D341Med (cell line): ENCODE results near the gene WDR45.
"Not testable (repeated sequence)": the region's sequence is repeated elsewhere in the genome, so short reads cannot be mapped to it uniquely, and the experiment has no call there.

Experiments used
- DNase-seq: peaks from one replicate; pipeline ENCODE4 v3.0.0; 2012; ENCODE audit warnings: low spot score

The WDR45 gene

DNA sequence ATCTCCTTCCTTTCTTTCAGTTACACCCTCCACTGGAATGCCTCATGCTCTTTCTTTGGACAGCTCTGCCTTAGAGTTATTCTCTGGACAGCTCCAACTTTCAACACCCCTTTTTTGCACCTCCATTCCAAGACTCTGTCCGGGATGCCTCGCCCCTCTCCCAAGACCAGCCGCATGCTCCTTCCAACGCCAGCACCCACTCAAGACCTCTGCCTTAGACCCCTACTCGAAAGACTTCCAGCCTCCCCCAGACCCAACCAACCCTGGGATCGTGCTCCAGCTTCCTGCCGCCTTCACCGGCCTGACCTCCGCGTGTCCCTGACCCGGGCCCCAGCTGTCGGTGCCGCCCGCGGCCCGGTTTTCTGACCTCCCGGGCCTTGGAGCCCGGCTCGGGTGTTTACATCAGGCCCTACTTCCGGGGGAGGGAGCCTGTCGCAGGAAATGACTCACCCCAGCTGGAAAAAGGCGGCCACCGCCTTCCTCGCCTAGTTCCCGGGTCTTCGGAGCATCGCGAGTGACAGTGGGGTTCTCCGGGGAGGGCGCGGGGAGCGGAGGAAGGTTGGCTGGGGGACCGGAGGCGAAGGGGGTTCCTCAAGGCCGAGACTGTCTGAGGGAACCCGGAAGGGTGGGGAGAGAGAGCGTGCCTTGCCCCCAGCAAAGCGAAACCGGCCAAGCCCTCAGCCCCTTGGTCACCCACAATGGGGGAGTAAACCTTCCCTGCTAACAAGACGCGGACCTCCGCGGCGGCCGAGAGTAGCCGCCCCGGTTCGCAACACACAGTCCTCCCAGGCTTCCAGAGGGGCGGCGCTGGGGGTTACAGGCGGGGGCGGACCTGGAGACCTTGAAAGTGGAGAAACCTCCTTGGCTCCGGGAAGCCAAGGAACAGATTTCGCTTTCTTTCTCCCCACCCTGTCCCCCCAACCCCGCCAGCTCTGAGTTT lies at the start of gene WDR45:
TSS of gene WDR45 (minus strand) at position 399 of the 940 bp plus-strand sequence. CDS start 1,792 bp downstream, outside the sequence.
- peak; percentile 81 for DNase-seq

DNA sequence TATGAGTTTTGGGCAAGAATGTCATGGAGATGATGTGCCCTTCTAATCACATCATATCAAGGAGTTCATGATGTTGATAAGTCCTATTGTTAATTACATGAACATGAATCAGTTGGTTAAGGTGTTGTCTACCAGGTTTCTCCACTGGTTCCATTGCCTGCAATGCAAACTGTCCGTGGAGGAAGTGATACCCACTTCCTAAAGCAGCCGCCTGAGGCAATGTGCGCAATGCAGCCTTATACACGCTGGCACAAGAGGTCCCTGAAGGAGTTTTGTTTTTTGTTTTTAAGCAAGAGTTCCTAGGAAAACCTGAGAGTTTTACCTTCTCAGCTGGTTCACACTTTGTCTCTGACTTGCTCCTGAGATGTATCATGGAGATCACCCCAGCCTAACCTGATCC lies 49.7 kb upstream of the WDR45 start:
- DNase-seq: no peak

DNA sequence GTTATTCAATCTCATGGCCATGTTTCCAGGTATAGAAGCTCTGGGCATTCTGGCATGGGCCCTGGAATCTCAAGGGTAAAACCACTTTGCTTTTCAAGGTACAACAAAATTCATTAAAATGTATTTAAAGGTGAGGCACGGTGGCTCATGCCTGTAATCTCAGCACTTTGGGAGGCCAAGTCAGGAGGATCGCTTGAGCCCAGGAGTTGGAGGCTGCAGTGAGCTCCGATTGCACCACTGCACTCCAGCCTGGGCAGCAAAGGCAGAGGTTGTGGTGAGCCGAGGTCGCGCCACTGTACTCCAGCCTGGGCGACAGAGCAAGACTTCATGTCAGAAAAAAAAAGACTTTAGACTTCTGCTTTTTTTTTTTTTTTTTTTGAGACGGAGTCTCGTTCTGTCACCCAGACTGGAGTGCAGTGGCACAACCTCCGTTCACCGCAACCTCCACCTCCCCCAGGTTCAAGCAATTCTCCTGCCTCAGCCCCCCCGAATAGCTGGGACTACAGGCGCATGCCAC lies 48.1 kb upstream of the WDR45 start:
- DNase-seq: not testable (repeated sequence)

DNA sequence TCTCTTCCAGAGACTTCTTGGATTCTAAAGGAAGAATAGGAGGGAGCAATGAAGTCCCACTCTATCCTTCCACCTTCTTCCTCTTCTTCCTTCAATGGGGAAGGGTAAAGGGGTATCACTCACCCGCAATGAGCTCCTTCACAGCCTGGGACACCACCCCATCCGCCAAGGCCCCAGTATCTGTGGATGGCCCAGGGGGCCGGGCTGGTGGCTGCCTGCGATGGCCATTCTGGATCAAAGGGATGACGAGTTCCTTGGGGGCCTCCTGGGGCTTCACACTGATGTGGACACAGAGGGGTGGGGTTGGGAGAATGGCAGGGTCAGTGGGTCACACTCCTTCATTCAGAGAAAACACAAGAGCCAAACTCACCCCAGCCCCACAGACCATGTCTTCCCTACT lies 42.8 kb upstream of the WDR45 start:
- DNase-seq: no peak

DNA sequence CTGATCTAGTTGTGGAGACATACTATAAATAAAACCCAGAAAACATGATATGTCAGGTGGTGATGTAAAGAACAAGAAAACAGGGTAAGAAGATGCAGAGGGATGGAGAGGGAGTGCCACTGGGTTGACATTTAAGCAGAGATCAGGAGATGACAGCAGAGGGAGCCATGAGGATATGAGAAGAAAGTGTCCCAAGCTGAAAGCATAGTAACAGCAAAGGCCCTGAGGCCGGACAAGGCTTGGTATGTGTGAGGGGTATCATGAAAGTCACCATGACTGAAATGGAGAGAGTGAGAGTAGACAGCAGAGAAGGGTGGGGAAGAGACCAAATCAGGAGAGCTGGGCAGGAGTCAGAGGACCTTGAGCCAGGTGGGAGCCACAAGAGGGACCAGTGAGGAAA lies 40.4 kb upstream of the WDR45 start:
- no peak for DNase-seq

DNA sequence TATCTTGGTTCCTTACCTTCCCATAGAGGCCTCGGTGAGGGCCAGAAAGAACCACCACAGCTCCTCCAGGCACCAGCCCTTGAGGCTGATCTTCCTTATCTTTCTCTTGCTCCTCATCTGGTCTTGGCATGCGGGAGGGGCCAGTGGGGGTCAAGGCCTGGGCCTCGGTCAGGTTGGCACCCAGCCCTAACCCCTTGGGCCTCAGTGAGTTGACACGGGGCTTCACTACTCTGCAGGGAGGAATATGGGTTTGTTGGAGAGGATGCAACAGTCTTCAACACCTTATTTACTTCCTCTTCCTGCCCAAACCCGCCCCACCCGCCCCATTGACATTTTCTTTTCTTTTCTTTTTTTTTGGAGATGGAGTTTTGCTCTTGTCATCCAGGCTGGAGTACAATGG lies 37.9 kb upstream of the WDR45 start:
- DNase-seq: no peak

DNA sequence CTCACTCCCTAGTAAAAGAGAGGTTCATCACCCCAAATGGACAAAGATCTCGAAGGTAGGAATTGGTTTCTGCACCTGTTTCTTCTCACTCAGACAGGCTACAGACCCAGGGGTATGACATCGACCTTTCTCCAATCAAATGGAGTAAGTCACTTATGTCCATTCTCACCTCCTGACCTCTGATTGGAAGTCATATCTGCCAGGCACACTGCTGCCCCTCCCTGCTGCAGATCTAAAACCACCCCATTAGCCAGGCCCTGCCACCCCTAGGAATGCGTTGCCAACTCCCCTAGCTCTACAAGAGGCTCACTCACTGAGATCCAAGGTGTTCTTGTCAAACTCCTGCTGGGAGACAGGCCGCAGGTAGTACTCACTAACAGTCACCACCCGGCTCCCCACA lies 37.0 kb upstream of the WDR45 start:
- no peak for DNase-seq

DNA sequence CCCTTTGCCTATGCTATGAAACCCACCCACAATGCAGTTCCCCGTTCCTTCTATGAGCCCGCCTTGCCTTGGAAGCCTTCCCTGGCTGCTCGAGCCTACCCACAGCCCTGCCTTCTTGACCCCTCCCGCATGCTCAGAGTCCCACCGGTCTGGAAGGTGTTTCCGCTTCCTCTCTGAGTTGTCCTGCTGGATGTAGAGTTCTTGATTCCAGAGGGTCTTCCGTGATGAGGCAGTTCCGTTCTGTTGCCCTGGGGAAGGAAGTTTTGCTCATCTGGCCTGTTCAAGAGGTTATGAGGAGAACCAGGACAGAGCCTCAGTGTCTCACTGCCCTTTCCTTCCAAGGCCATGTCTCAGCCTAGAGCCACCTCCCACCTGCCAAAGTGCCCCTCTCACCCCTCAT lies 36.4 kb upstream of the WDR45 start:
- no peak for DNase-seq

DNA sequence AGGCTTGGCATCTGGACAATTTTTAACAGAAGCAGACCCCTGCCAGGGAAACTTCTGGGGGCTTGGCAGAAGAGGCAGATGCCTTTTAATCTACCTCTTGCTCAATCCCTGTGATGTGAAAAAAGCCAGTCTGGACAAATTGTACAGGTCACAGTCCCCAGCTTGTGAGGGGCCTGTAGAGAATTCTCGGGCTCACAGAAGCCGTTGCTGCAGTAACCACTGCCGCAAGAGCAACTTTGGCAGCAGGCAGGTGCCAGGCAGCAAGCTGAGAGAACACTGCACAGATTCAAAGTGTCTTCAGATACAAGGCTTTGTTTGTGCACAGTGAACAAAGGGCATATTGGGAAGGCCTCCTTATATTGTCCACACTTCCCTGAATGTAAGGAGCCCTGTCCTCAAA lies 32.1 kb upstream of the WDR45 start:
- no peak for DNase-seq

DNA sequence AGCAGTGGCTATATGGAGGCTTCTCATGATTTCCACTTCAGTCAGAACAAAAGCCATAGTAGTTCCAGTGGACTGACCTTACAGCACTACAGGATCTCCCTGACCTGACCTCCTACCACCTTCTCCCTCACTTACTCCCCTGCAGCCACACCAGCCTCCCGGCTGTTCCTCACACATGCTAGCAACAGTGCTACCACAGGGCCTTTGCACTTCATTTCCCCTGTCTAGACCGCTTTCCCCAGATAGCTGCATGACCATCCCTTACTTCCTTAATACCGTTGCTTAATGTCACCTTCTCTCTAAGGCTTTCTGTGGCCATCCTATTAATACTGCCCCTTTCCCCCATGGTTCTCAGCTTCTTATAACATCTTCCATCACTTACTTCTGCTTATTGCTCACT lies 30.7 kb upstream of the WDR45 start:
- DNase-seq: no peak

DNA sequence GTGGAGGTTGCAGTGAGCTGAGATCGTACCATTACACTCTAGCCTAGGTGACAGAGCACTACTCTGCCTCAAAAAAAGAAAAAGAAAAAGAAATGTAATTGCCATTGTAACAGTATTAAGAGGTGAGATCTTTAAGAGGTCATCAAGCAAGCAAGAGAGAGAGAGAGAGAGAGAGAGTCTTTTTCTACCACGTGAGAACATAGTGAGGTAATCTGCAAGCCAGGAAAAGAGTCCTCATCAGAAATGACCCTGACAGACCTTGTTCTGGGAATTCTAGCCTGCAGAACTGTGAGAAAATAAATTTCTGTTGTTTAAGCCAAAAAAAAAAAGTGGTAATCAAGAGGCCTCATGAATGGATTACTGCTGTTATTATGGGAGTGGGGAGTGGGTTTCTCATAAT lies 29.0 kb upstream of the WDR45 start:
- DNase-seq: no peak

DNA sequence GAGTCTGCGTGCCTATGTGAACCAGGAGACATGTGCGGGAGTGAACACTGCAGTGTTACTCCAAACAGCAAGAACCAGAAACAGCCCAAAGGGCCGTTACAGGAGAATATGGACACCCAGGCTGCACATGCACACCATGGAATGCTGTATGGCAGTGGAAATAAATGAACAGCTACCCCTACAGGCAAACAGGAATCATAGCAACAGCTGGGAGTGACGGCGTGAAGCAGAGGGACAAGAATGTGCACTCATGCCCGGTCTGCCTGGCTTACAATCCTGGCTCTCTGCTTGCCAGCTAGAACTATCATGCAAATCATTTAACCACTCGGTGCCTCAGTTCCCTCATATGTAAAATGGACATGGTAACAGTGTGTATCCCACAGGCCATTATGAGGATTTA lies 27.2 kb upstream of the WDR45 start:
- peak; percentile 63 for DNase-seq

DNA sequence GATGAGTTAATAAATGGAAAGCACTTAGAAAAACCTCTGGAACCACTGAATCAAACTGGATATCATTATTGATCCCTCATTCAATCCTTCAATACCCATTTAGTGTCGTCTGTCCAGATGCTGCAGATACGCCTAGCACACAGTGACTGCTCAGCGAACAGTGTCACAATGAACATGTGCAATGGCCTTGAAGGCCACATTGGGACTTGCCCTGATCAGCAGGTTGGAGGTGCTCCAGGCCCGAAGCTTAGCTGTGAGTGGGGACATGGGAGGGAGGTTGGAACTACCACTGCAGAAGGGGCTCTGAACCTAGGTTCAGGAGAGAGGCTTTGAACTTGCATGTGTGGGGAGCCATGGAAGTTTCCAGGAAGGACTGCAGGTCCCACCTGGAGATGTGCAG lies 26.6 kb upstream of the WDR45 start:
- DNase-seq: no peak

DNA sequence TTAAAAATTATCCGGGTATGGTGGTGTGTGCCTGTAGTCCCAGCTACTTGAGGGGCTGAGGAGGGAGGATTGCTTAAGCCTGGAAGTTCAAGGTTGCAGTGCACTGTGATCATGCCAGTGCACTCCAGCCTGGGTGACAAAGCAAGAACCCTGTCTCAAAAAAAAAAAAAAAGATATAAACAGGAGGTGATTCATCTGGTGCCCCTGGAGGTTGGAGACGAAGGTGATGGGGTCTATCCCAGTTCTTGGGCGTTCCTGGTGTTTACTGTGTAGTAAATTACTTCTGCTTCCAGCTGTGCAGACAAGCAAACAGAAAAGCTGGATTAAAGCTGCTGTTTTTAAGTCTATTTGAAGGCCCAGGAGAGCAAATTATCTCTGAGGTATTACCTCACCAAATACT lies 23.9 kb upstream of the WDR45 start:
- no peak for DNase-seq

DNA sequence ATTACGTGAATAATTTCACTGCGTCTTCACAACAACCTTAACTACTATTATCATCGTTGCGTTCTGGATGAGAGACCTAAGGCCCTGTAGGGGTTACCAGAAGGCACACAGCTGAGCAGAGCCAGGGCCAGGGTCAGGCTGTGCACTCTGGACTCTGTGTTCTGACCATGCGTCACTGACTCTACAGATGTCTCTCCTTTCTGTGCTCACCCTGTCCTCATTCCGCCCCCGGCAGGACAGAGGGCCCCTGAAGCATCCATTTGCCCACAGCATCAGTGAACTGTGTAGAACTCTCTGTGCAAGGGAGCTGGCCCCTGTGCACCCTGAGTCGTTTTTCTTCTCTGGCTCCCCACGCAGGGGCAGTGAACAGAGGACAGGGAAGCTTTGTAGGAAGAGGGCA lies 22.5 kb upstream of the WDR45 start:
- DNase-seq: no peak

DNA sequence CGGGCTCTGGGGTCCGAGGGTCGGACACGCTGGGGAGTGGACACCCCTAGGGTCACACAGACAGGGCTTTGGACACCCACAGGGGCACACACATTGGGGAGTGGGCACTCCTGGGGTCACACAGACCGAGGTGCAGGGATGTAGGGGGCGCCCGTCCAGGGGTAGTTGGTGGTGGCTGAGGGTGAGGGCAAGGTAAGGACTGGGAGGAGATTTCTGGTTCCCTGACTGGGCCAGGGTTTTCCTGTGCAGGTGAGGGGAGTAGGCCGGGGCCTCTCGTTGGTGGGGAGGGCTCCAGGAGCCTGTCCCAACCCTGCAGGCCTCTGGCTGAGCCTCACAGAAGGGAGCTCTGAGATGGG lies 21.9 kb upstream of the WDR45 start:
- peak; percentile 24 for DNase-seq

DNA sequence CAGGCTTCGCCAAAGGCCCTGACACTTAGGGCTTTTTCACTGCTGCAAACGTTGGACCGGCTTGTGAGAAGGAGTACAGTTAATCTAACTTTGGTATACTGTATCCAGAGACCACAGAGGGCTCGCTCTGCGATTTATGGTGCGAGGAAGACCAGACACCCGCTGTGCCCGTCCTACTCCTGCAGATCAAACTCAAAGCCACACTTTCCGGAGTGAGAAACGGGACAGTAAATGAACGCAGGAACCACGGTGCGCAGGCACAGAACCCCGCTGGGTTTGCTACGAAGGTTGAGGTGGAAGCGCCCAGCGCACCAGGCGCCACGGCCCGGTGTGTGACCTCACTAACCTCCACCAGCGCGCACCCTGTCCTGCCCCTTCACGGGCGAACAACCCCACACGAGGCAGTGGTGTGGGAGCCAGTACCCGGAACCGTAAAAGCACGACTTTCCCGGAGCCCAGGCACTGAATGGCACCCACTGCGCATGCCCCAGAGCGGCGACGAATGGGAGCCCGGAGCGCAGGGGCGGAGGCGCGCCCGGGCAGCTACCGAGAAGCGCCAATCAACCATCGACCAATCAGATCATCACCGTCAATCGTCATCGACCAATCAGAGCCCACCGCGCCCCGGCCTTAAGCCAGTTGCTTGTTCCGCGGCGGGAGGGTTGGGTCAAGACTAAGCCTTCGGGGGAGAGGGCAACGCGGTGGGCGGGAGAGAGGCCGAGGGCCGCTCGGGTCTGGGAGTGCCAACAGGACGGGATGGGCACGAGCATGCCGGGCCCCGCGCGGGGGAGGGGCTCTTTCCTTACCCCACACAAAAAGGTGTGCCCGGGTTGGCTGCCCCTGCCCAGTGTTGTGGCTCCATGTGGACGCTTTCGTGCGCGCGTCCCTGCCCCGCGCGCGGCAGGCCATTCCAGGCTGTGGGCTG lies 21.3 kb upstream of the WDR45 start:
- peak; percentile 98 for DNase-seq

DNA sequence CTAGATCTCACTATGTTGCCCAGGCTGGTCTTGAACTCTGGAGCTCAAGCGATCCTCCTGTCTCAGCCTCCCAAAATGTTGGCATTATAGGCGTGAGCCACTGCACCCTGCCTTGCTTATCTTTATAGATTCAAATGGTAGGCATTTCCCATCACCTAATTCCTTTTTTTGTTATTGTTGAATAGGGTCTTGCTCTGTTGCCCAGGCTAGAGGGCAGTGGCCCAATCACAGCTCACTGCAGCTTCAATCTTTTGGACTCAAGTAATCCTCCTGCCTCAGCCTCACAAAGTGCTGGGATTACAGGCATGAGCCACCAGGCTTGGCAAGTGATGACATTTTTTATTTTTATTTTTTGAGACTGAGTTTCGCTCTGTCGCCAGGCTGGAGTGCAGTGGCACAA lies 16.7 kb upstream of the WDR45 start:
- DNase-seq: no peak

DNA sequence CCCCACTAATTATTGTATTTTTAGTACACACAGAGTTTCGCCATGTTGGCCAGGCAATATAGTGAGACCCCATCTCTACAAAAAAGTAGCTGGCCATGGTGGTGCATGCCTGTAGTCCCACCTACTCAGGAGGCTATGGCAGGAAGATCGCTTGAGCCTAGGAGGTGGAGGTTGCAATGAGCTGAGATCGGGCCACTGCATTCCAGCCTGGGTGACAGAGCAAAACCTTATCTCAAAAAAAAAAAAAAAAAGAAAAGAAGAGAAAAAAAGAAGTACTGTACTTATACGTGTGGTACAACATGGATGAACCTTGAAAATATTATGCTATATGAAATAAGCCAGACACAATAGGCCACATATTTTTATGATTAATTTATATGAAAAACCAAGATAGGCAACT lies 9.9 kb upstream of the WDR45 start:
- DNase-seq: no peak

DNA sequence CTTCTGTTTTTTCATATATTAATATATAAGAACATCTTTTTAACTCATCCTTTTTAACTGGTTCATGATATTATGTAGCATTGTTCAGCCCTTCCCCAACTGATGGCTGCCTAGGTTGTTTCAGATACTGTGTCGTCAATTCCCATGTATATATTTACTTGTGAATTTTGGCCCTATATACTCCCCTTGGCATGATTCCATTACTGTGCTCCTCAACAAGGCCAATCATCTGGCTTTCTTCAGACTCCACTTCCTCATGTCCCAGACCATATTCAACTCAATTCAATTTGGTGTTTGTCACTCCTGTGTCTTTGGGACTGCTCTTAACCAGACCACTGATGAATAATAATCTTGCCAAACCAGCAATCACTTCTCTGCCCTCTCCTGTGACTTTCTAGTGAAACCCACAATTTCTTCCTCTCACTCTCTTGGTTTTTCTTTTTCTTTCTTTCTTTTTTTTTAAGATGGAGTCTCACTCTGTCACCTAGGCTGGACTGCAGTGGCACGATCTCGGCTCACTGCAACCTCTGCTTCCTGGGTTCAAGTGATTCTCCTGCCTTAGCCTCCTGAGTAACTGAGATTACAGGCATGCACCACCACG lies 2.7 kb upstream of the WDR45 start:
- no peak for DNase-seq

DNA sequence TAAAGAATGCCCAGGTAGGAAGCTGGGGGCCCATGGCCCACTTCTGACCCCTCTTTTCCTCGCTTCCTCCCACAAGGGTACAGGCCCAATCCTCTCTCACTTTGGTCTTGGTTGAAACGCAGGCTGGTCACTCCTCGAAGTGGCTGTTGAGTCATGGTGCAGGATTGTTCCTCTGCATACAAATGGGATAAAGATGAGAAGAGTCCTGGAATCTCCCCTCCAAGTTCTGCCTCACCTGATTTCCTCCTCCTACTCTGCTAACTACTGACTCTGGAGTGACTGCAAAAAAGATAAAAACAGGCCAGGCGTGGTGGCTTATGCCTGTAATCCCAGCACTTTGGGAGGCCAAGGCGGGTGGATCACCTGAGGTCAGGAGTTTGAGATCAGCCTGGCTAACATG lies 1.7 kb downstream of the WDR45 start:
- DNase-seq: no peak

DNA sequence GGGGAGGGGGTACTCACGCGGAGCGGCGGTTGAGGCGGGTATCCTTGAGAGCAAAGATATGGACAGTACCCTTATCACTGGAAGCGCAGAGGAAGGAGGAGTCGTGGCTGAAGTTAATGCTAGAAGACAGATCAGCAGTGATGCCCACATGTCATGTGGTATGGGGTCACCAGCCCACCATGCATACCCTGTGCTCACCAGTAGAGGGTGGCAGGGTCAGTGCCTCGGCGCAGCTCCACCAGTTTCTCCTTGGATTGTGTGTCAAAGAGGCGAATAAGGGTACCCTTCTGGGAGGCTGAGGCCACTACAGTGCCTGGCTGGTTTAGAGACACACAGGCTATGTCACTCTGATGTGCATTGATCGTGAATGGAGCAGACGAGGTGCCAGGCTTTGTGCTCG lies 4.3 kb downstream of the WDR45 start:
- DNase-seq: no peak
